ENCODE measurements around the gene HKDC1. TPM values are rescaled to one million over a fixed set of nuclear protein-coding genes. Genes with fewer than 3 reads are reported as not detected.

HKDC1 gene
- total and polyA plus RNA-seq, 8 donors = 0.10 to 5.8 (median 0.29) TPM; not detected in 1

DNA sequence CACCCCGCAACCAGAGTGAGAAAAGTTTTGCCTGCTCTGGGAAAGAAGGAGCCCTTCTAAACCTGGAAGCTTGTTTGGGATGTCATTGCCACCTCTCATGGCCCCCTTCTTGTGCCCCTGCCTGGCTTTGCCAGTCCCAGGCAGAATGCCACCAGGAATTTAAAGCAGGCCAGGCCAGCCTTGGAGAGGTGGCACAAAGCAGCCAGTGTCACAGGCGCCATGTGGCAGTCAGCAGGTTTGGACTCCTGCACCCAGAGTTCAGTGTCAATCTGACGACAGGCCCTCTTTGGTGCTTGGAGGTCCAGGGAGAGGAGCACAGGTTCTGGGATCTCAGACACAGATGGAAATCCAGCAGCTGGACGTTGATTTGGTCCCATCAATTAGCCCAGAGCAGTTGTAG, 70.9 kb downstream of the HKDC1 start:
- Histone ChIP-seq H3K9me3 (no peaks in the 10 kb centered on the region), H3K27ac (no peak overlapping the region), H3K4me1 (no peaks in the 10 kb centered on the region), H3K36me3 (no peaks in the 10 kb centered on the region), H3K4me3 (no peak overlapping the region), H3K27me3 (no peaks in the 10 kb centered on the region)
- DNase-seq = no peak
- intact Hi-C loops (cut with DNase I; ENCODE audit: low total_unique reads) = no loop called here
- TF ChIP-seq EP300 (IDR thresholded peaks at IDR 0.05) (no peak), POLR2AphosphoS5 (IDR thresholded peaks at IDR 0.05) (no peak), POLR2A (IDR thresholded peaks at IDR 0.05) (no peak)
- TF ChIP-seq, protein P1, sequence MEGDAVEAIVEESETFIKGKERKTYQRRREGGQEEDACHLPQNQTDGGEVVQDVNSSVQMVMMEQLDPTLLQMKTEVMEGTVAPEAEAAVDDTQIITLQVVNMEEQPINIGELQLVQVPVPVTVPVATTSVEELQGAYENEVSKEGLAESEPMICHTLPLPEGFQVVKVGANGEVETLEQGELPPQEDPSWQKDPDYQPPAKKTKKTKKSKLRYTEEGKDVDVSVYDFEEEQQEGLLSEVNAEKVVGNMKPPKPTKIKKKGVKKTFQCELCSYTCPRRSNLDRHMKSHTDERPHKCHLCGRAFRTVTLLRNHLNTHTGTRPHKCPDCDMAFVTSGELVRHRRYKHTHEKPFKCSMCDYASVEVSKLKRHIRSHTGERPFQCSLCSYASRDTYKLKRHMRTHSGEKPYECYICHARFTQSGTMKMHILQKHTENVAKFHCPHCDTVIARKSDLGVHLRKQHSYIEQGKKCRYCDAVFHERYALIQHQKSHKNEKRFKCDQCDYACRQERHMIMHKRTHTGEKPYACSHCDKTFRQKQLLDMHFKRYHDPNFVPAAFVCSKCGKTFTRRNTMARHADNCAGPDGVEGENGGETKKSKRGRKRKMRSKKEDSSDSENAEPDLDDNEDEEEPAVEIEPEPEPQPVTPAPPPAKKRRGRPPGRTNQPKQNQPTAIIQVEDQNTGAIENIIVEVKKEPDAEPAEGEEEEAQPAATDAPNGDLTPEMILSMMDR (IDR thresholded peaks at IDR 0.05) = no peak
- 87 to 93% (median 89%) methylated on average over 3 to 4 of the region's 4 CpGs for WGBS, 5 donors

DNA sequence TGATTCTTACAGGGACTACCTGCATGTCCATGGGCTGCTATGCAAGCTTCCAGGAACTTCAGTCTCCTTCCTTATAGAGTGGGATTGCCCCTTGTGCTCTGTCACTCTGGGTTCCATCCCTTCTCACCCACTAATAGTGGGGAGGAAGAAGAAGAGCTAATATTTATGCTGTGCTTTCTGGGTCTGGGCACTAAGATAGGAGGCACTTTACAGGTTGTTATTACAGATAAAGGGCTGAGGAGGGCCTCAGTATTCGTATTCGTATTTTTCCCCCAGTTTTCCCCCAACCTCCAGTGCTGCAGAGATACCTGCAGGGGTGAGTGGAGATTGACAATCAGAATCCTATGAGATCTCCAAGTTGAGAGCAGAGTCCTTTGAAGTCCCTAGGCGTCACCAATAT, 72.3 kb downstream of the HKDC1 start:
- Histone ChIP-seq H3K27me3 (no peaks in the 10 kb centered on the region), H3K4me3 (no peak overlapping the region), H3K9me3 (no peaks in the 10 kb centered on the region), H3K27ac (no peak overlapping the region), H3K36me3 (no peaks in the 10 kb centered on the region), H3K4me1 (no peaks in the 10 kb centered on the region)
- 46 to 63% (median 53%) methylated on average over 3 of the region's 3 CpGs for WGBS, 5 donors
- TF ChIP-seq POLR2A (IDR thresholded peaks at IDR 0.05) = no peak
- TF ChIP-seq, protein P1 (IDR thresholded peaks at IDR 0.05) = no peak
- no peak for TF ChIP-seq EP300 (IDR thresholded peaks at IDR 0.05)
- no peak for TF ChIP-seq POLR2AphosphoS5 (IDR thresholded peaks at IDR 0.05)
- intact Hi-C loops (cut with DNase I; ENCODE audit: low total_unique reads) = no loop called here
- no peak for DNase-seq

DNA sequence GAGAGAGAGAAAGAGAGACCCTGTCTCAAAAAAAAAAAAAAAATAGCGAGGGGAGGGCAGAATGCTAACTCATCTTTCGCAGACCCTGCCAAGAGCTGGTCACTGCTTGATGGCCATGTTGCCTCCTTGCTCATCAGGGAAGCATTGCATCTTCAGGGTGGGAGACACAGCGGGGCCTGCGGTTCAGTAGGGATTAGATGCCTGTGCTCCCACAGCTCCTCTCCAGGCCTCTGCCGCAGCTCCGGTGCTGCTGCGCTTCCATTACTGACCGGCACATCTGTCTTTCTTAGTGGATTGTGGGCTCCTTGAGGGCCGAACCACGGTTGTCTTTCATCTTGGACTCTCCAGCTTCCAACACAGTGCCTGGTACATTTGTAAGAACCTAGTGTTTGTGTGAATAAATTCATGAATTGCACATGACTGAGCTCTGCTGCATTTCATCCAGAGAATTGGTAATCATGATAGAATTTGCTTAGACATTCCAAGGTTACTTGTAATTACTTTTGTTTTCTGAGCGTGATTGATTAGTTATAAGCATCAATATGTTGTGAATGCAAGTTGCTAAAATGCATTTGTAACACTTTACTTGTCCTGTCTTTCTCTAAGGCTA, 75.0 kb downstream of the HKDC1 start:
- TF ChIP-seq, protein P1 (IDR thresholded peaks at IDR 0.05) = no peak
- TF ChIP-seq EP300 (IDR thresholded peaks at IDR 0.05) = no peak
- TF ChIP-seq POLR2A (IDR thresholded peaks at IDR 0.05) = no peak
- no peak for TF ChIP-seq POLR2AphosphoS5 (IDR thresholded peaks at IDR 0.05)
- no peak for DNase-seq
- H3K4me3 ChIP-seq = no peak overlapping the region
- intact Hi-C loops (cut with DNase I; ENCODE audit: low total_unique reads) = no loop called here
- no peak overlapping the region for H3K27ac ChIP-seq
- no peaks in the 10 kb centered on the region for H3K36me3 ChIP-seq
- no peaks in the 10 kb centered on the region for H3K4me1 ChIP-seq
- no peaks in the 10 kb centered on the region for H3K27me3 ChIP-seq
- H3K9me3 ChIP-seq = no peaks in the 10 kb centered on the region
- WGBS, 5 donors = 89 to 93% (median 92%) methylated on average over 9 to 11 of the region's 11 CpGs

DNA sequence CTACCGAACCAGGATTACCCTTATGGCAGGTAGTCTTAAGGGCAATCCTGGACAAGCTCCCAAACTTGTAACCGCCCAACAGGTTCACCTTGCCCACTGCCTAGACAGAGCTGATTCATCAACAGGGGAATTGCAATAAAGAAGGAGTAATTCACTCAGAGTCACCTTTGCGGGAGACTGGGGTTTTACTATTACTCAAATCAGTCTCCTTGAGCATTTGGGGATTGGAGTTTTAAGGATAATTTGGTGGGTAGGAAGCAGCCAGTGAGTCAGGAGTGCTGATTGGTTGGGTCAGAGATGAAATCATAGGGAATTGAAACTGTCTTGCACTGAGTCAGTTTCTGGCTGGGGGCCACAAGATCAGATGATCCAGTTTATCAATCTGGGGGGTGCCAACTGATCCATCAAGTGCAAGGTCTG, 83.5 kb downstream of the HKDC1 start:
- intact Hi-C loops (cut with DNase I; ENCODE audit: low total_unique reads) = no loop called here
- H3K9me3 ChIP-seq = no peaks in the 10 kb centered on the region
- no peak overlapping the region for H3K27ac ChIP-seq
- H3K4me1 ChIP-seq = no peaks in the 10 kb centered on the region
- no peaks in the 10 kb centered on the region for H3K36me3 ChIP-seq
- WGBS, 5 donors = 85 to 96% (median 92%) methylated on average over 3 of the region's 3 CpGs
- H3K27me3 ChIP-seq = no peaks in the 10 kb centered on the region
- TF ChIP-seq POLR2AphosphoS5 (IDR thresholded peaks at IDR 0.05) = no peak
- TF ChIP-seq POLR2A (IDR thresholded peaks at IDR 0.05) = no peak
- no peak for TF ChIP-seq EP300 (IDR thresholded peaks at IDR 0.05)
- TF ChIP-seq, protein P1 (IDR thresholded peaks at IDR 0.05) = no peak
- no peak overlapping the region for H3K4me3 ChIP-seq
- no peak for DNase-seq
